ENCODE results near the gene TAF6L. TPM values are rescaled to one million over a fixed set of nuclear protein-coding genes. Genes with fewer than 3 reads are reported as not detected.

The TAF6L gene
- total and polyA plus RNA-seq, 2 of the 8 experiments (the other 6 are each of a cell fraction or from before 2014, with no cell fraction given), result 24.8 to 31.9 TPM

DNA sequence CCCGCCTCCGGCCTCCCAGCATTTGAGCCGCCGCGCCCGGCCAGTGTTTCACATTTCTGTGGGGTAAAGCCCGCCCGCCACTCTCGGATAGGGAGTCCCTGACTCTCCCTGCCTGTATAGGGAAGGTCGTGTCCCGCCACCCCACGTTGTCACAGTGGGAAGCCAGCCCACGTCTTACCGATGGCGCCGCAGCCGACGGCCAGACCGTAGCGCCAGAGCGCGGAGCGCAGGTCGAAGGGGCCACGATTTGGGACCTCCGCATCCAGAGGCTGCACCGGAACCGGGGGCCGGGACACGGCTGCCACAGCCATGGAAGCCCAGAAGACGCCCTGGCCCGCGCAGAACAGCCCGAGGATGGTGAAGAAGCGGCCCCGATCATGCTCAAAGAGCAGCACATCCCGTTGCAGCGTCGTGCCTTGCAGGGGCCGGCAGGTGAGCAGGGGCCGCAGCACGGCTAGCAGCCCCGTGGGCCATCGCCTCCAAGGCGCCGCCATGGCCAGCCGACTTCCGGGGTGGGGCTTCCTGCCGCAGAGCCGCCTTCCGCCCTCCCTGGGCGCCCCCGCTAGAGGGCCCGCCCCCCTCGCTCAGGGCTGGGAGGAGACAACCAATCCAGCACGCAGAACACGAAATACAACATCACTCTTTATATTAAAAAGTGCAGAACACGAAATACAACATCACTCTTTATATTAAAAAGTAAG, 20.5 kb downstream of the TAF6L start, which contains the start of gene TMEM223 (continued):
- TF ChIP-seq, protein P1, sequence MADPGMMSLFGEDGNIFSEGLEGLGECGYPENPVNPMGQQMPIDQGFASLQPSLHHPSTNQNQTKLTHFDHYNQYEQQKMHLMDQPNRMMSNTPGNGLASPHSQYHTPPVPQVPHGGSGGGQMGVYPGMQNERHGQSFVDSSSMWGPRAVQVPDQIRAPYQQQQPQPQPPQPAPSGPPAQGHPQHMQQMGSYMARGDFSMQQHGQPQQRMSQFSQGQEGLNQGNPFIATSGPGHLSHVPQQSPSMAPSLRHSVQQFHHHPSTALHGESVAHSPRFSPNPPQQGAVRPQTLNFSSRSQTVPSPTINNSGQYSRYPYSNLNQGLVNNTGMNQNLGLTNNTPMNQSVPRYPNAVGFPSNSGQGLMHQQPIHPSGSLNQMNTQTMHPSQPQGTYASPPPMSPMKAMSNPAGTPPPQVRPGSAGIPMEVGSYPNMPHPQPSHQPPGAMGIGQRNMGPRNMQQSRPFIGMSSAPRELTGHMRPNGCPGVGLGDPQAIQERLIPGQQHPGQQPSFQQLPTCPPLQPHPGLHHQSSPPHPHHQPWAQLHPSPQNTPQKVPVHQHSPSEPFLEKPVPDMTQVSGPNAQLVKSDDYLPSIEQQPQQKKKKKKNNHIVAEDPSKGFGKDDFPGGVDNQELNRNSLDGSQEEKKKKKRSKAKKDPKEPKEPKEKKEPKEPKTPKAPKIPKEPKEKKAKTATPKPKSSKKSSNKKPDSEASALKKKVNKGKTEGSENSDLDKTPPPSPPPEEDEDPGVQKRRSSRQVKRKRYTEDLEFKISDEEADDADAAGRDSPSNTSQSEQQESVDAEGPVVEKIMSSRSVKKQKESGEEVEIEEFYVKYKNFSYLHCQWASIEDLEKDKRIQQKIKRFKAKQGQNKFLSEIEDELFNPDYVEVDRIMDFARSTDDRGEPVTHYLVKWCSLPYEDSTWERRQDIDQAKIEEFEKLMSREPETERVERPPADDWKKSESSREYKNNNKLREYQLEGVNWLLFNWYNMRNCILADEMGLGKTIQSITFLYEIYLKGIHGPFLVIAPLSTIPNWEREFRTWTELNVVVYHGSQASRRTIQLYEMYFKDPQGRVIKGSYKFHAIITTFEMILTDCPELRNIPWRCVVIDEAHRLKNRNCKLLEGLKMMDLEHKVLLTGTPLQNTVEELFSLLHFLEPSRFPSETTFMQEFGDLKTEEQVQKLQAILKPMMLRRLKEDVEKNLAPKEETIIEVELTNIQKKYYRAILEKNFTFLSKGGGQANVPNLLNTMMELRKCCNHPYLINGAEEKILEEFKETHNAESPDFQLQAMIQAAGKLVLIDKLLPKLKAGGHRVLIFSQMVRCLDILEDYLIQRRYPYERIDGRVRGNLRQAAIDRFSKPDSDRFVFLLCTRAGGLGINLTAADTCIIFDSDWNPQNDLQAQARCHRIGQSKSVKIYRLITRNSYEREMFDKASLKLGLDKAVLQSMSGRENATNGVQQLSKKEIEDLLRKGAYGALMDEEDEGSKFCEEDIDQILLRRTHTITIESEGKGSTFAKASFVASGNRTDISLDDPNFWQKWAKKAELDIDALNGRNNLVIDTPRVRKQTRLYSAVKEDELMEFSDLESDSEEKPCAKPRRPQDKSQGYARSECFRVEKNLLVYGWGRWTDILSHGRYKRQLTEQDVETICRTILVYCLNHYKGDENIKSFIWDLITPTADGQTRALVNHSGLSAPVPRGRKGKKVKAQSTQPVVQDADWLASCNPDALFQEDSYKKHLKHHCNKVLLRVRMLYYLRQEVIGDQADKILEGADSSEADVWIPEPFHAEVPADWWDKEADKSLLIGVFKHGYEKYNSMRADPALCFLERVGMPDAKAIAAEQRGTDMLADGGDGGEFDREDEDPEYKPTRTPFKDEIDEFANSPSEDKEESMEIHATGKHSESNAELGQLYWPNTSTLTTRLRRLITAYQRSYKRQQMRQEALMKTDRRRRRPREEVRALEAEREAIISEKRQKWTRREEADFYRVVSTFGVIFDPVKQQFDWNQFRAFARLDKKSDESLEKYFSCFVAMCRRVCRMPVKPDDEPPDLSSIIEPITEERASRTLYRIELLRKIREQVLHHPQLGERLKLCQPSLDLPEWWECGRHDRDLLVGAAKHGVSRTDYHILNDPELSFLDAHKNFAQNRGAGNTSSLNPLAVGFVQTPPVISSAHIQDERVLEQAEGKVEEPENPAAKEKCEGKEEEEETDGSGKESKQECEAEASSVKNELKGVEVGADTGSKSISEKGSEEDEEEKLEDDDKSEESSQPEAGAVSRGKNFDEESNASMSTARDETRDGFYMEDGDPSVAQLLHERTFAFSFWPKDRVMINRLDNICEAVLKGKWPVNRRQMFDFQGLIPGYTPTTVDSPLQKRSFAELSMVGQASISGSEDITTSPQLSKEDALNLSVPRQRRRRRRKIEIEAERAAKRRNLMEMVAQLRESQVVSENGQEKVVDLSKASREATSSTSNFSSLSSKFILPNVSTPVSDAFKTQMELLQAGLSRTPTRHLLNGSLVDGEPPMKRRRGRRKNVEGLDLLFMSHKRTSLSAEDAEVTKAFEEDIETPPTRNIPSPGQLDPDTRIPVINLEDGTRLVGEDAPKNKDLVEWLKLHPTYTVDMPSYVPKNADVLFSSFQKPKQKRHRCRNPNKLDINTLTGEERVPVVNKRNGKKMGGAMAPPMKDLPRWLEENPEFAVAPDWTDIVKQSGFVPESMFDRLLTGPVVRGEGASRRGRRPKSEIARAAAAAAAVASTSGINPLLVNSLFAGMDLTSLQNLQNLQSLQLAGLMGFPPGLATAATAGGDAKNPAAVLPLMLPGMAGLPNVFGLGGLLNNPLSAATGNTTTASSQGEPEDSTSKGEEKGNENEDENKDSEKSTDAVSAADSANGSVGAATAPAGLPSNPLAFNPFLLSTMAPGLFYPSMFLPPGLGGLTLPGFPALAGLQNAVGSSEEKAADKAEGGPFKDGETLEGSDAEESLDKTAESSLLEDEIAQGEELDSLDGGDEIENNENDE (IDR thresholded peaks at IDR 0.05; ENCODE audit: insufficient replicate concordance, low read length), result no peak
- TF ChIP-seq POLR2A (IDR thresholded peaks at IDR 0.05; ENCODE audit: control extremely low read depth in 1 of 2, low read depth in 2 of 2, low read length in 2 of 2) (peak; percentile 86 to 88), HDAC2 (IDR thresholded peaks at IDR 0.05; ENCODE audit: borderline replicate concordance in 1 of 2, low read depth in 2 of 2, low read length in 2 of 2) (0 out of 4 replicates have a peak, but pooled peaks of 1 of the 2 experiments have one; percentile 55), CHD1 (IDR thresholded peaks at IDR 0.05; ENCODE audit: low read depth, low read length) (no peak), POU5F1 (IDR thresholded peaks at IDR 0.05; ENCODE audit: low read depth, low read length) (no peak), RAD21 (IDR thresholded peaks at IDR 0.05 in 1 of 2, conservative IDR thresholded peaks at IDR 0.05 in 1 of 2; ENCODE audit: low read depth in 2 of 2, low read length in 2 of 2) (no peak), KDM4A (IDR thresholded peaks at IDR 0.05; ENCODE audit: low read depth, low read length, severe bottlenecking) (peak; percentile 51), SRF (IDR thresholded peaks at IDR 0.05; ENCODE audit: low read depth, low read length) (no peak), SIRT6 (IDR thresholded peaks at IDR 0.05; ENCODE audit: low read length) (no peak), NANOG (IDR thresholded peaks at IDR 0.05; ENCODE audit: insufficient read depth, low read depth, low read length, poor library complexity, severe bottlenecking) (no peak)

Measured in H1 (cell line).